Mesenteric fat pad (tissue), 1 donor: ENCODE results near the gene MAGI2. TPM values are rescaled to one million over a fixed set of nuclear protein-coding genes. Genes with fewer than 3 reads are reported as not detected.
"Not testable (repeated sequence)": the region's sequence is repeated elsewhere in the genome, so short reads cannot be mapped to it uniquely, and the experiment has no call there.

Source experiments
- DNase-seq: peaks from one replicate; pipeline ENCODE4 v3.0.0-alpha.2; 2020; ENCODE audit warnings: low spot score
- total RNA-seq: library from RNA; stranded (reverse); fragmentation: NEBNext Ultra II Directional; extraction: Animal tissue kit (Norgen Biotek cat#: 25700); gene quantifications from one replicate; pipeline ENCODE4 v1.2.1, GENCODE V29; 2021
- donor health status: DM: yes; HTN: yes; CAD: no.

The MAGI2 gene
- total RNA-seq, 1 donor from 2014 or later: 9.7 TPM

DNA sequence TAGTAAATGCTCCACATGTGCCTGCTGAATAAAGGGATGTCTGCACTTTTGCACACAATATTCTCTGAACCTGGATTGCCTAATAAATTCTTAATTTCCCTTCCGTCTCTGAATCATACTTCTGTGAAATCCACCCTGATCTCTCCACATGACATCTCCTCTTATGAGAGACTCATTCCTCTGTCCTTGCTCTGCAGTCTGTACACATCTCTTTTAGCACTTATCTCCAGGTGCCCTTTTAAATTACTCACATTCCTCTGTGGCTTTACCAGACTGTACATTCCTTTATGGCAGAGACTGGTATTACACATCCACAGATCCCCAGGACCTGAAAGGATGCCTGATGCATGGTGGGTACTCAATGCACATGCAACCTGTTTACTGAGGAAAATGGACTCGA lies 1127.3 kb downstream of the MAGI2 start:
- no peak for DNase-seq

DNA sequence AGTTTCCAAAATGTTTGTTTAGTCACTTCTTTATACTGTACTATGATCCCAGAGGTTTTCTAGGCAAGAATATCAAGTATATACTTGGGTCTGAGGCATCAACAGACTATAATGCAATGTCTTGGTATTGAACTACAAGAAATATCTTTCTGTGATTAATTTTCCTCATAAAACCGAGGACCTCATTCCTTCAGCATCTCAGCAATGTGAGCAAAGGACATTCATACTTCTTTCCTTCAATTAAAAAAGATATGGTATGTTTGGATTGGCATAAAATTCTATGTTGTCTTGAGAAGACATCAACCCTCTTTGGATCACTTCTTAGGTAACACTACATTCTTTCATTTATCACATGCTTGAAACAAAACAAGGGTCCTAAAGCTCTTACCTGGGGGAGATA lies 1130.3 kb downstream of the MAGI2 start:
- DNase-seq: no peak

DNA sequence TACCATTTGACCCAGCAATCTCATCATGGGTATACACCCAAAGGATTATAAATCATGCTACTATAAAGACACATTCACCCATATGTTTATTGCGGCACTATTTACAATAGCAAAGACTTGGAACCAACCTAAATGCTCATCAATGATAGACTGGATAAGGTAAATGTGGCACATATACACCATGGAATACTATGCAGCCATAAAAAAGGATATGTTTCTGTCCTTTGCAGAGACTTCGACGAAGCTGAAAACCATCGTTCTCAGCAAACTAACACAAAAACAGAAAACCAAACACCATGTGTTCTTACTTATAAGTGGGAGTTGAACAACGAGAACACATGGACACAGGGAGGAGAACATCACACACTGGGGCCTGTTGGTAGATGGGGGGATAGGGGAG lies 1131.2 kb downstream of the MAGI2 start:
- DNase-seq: not testable (repeated sequence)

DNA sequence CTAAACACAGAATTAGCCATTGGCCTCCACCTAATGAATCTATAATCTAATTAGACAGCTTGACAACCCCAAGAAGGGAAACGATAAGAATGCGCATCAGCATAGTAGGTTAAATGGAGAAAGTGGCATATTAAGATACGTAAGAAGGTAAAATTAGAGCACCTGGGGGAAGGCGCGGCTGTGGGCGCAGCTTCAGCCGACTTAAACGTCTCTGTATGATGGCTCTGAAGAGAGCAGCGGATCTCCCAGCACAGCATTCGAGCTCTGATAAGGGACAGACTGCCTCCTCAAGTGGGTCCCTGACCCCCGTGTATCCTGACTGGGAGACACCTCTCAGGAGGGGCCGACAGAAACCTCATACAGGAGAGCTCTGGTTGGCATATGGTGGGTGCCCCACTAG lies 1136.1 kb downstream of the MAGI2 start:
- no peak for DNase-seq

DNA sequence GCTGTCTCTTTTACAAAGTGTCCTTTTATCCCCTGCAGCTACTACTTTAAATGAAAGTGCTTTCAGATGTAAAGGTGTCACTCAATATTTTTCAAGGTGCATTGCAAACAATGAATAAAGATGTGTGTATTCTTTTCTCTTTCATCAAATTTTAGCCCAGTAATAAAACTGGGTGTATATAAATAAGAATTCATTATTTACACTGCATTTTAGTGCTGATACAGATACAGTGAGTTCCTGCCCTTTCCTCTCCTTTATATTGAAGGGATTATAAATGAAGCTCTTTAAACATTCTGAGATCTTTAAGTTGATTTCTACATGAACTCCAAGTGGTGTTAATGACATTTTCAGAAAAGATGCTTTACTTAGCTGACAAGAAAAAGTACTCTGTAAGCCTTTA lies 1137.4 kb downstream of the MAGI2 start:
- DNase-seq: no peak

DNA sequence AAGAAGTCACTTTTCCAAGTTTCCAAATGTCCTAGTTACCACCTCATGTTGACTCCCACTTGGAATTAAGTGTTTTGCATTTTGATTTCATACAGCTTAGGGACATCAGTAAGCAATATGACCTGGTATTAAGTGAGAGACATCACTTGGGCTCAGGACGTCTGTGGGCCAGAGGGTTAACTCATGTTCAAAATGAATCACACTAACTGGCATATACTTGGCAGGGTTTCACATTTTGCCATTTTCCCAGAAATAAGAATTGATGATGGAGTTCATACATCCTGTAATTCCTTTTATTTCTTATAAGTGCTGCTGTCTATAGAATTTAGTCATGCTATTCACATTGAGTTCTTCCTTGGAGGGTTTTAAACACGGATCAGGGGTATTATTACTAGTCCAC lies 1138.3 kb downstream of the MAGI2 start:
- DNase-seq: no peak

DNA sequence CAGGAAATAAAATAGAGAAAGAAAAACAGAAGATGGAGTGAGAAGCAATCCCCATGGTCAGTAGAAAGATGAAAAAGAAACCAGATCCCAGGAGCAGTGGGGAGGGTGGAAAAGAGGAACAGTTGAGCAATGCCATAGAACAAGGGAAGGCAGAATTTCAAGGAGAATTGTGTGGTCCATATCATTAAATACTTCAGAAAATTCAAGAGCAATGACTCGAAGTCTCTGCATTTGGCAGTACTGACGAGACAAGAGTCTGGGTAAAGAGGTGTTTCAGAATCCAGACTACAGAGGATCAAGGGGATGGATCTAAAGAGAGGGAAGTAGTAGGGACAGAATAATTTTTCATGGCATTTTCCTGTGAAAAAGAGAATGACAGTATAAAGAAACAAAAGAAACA lies 1142.3 kb downstream of the MAGI2 start:
- no peak for DNase-seq

DNA sequence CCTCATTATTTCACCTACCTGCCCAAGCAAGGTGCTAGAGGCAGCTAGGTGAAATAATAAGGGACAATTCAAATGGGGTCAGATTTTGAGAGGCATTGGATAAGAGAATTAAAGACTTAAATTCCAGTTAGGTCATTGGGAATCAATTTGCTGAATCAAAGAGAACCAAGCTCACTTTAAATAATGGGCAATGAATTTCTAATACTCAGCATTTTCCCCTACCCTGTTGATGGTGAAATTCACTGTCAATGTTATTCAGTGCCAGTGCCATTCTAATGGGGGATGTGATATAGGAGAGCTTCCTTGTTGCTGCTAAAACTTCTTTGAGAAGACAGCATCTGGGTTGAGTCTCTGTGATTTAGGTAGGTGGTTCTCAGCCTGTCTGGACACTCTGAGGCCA lies 1145.6 kb downstream of the MAGI2 start:
- no peak for DNase-seq

DNA sequence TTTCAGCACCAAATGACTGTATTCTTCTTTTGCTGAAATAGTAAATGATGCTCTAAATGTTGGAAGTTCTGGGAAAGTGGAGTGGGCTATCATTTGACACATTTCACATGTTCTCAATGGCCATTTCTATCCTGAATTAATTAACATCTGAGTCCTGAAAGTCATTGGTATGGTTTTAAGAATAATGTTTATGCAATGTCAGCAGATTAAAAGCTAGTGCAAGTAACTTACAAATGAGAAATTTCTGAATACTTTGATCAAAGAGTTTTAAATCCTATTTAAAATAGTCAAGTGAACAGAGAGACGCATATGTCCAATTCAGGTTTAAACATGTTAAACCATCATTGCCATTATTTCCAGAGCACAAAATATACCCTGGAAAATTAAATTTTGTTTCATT lies 1146.8 kb downstream of the MAGI2 start:
- DNase-seq: no peak

DNA sequence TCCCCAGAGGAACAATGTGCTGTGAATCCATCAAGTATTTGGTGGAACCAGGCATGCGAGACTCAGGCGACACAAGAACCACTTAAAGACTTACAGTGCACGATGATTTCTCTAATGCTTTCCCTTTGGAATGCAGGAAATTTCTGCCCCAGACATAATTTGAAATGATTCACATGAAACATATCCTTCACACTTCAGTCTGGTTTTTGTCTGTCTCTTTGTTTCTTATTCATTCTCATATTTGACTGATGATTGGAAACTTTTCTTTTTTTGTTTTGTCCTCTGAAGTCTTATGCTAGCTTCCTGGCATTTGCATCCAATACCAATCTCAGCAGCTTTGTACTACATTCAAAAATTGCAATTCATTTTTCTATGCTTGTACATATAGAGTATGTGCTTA lies 1152.1 kb downstream of the MAGI2 start:
- DNase-seq: no peak

DNA sequence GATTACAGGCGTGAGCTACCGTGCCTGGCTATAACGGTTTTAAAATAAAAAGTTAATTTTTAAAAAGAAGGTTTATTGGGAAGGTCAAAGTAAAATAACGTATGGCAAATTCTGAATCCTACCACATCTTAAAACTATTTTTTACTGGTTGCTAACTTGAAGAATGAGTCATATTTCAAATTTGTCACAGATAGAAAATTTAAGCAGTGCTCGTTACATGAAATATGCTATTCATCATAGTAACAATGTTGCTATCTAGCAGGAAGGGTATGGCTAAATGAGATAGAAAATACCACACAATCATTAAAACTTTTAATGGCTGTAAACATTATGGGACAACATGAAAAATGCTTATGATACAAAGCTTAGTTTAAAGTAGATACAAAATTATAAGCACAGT lies 1154.4 kb downstream of the MAGI2 start:
- DNase-seq: no peak

DNA sequence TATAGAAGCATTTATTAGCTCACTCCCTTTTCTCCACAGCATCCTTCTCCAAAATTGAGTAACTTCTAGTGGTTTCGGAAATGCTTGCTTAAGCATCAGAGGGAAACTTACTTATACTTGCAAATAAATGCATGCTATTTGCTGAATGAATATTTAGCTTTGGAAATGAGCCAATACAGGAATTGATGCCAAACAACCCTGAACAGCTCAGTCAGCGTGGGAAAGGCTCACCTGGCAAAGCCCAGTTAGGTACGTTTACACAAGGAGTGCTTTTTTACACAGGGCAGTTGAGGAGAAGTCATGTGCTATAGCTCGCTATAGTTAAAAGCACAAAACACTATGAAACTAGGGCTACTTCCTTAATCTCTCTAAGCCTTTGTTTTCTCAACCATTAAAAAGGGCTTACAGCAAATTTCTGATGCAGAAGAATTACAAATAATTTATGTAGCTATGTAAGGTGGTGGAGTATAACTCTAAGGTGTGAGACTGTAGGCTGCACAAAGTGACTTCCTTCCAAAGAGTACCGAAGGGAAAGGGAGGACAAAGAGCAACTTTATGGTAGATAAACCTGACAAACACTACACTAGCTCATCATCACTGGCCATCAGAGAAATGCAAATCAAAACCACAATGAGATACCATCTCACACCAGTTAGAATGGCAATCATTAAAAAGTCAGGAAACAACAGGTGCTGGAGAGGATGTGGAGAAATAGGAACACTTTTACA lies 1156.7 kb downstream of the MAGI2 start:
- no peak for DNase-seq

DNA sequence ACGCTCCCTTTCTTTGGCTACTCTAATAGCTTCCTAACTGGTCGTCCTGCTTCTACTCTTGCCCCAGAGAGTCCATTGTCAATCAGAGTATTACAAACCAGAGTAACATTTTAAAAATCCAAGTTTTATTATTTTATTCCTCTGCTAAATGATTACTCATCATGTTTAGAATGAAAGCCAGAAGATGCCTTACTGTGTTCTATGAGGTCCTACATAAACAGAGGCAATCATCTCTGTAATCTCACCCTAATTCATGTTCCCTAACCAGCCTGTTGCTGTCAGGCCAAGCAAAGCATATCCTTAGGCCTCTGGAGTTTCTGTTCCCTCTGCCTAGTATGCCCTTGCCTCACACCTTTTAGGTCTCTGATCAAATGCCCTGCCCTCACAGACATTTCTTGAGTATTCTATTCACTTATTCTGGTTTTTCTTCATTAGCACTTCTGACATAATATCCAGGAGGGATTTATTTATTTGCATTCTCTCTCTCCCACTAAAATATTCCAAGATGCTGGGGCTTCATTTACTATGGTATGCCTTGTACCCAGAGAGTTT lies 1157.3 kb downstream of the MAGI2 start:
- DNase-seq: no peak

DNA sequence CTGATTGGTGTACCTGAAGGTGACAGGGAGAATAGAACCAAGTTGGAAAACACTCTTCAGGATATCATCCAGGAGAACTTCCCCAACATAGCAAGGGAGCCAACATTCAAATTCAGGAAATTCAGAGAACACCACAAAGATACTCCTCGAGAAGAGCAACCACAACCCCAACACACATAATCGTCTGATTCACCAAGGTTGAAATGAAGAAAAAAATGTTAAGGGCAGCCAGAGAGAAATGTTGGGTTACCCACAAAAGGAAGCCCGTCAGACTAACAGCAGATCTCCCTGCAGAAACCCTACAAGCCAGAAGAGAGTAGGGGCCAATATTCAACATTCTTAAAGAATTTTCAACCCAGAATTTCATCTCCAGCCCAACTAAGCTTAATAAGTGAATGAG lies 1164.0 kb downstream of the MAGI2 start:
- not testable (repeated sequence) for DNase-seq

DNA sequence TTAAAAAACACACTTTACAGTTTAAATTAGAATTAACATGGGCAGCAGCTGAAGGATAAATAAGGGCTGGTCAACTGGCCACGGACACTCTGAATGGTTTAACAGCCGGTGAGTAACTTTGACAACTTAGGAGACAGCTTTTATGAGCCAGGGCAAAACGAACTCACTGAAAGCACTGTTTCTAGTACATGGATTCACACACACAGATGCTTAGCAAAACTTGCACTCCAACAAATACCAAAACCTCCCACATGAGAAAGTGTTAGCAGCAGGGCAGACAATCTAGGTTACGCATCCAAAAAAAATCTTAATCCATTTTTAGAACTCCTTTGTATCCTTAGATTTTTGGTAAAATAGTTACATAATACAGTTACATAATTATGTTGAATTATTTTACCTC lies 1168.5 kb downstream of the MAGI2 start:
- no peak for DNase-seq

DNA sequence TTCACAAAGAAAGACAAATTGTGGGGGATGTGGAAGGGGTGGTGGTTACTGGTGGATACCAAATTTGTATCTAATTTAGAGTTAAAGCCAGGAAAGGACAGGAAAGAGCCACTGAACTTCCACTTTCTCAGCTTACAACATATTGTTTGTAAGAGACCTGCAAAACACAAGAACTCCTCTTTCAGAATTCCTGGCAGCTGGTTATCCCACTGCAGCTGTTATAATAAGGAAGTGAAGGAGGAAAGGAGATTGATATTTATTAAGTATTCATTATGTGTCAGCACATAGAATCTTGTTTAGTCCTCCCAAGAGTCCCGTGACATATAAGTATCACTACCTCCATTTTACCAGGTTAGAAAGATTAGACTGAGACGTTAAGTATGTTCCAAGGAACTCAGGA lies 1173.2 kb downstream of the MAGI2 start:
- DNase-seq: no peak

DNA sequence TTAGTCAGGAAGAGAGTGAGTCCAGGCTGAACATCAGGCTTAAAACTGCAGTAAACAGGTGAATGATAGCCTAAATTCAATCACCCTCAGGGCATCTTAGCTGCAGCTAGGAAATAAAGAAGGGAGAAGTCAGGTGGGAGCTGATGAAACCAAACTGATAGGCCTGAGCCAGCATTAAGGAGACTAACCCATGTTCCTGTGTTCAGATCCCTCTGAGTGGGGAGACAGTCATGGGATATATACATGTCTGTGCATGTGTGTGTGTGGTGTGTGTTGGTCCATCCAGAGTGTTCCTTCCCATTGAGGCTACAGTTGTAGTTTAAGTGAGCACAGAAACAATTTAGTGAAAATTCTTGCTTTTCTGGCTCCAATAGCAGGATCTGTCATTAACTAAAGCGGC lies 1174.0 kb downstream of the MAGI2 start:
- DNase-seq: no peak

DNA sequence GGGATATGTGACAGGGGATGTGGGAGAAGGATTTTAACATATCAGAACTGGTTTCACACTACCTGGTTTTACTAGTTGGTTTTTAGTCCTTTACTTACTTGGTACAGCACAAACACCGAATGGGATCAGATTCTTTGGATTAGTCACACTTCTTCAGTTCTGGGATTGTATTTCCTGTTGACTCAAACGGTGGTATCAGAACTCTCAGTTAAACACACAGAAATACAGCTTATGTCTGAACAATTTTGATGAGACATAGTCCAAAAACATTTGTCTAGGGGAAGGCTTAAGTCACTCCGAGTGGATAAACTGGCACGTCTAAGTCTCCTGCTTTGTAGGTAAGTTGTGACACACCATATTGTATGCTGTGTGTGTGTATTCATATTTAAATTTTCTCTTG lies 1174.4 kb downstream of the MAGI2 start:
- no peak for DNase-seq

DNA sequence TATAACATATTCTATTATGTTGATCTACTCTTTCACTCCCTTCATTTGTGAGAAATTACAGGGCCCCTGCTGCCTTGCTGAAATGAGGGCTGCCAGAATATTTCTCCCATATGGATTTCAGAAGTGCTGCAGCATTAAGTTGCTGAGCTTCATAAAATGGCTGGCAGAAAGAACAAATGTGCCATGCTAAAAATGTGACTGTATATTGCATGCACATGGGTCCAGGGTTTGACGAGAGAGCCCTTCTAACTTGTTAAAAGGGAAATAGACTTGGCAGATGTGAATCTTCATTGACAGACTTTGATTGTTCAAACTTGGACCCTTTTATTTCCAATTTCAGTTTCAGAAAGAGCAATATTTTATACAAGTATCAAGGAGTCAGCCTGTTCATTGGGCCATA lies 1186.3 kb downstream of the MAGI2 start:
- DNase-seq: no peak

DNA sequence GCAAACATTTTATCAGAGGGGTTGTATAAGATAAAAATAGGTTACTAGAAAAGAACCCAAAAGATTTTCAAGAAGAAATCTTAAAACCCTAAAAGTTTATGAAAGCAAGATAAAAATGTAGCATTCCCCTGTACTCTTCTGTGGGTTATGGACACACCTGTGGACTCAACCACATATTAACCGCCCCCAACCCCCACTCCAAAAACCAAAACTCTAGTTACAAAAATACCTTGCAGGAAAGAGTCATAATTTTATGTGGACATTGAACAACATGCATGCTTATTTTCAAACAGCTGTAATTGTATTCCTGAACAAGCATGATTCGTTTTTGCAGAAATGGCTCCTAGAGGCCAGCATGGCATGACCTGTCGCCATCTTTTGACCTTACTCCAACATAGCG lies 1188.0 kb downstream of the MAGI2 start:
- DNase-seq: no peak

DNA sequence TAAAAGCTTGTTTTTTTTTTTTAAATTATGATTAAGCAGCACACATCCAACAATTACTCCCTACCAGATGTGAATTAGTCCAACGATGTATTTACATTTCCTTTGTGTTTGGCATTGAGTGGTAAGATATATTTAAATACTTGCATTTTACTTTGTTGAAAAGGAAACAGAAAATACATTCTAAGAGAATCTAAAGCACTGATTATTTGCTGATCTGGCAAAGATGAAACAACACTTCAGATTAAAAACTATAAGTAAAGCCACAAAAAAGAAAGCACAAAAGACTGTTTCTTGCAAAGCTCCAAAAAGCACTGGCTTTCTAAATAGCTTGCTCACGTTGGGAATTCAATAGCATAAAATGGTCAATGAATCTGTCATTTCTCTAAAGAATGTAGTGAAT lies 1188.4 kb downstream of the MAGI2 start:
- DNase-seq: no peak

DNA sequence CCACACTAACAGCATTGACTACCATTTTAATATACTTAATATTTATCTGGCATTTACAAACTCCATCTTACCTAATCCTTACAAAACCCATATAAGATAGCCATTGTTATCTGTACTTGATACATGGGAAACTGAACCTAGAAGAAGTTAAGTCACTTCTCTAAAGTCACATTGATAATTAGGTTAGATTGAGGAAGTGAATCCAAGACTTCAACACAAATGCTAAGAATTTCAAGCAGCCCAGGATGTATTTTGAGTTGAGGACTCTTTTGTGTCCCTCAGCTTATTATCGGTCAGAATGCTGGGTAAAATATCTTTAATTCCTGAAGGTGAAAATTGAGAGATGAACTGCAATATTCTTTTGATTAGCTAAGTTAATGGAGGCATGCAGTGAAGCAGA lies 1189.4 kb downstream of the MAGI2 start:
- DNase-seq: no peak

DNA sequence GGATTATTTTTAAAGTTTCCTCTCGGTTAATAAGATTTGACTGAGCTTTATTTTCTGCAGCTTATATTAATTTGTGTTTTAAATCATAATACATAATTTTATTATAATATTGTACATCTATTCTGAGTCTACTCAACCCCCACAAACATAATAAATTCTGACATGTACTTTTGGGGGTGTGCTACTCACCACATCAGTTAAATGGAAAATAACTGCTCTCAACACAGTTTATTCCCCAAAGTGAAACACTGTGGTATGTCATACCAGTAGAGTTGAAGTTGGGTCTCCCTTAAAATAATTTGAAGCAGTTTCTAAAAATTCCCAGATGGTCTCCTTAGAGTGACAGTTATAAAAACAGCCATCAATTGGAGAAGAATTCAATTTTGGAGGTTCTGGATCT lies 1191.7 kb downstream of the MAGI2 start:
- no peak for DNase-seq

DNA sequence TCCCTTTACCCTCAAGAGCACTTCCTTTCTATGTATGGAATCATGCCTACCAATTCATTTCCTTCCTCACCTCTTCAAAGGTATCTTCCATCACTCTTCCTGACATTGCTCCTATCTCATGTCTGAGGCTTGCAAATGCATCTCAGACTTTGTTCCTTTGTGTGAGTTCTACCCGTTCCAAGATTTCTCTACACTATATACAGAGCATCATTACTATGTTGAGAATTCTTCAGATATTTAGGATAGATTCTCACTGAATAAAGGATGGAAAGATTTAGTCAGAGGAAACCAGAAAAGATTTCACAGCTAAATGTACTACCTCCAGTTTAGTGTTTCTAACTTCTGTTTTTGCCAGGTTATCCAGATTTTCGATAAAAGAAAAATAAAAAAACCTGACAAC lies 1192.2 kb downstream of the MAGI2 start:
- DNase-seq: no peak
